GM23338 (cell line): ENCODE results near the gene WDR13. TPM values are rescaled to one million over a fixed set of nuclear protein-coding genes. Genes with fewer than 3 reads are reported as not detected.

Source experiments
- ATAC-seq: fragments of 200-7000 bp; cut with Tn5 transposase; 3 replicates; pipeline ENCODE4 v1.9.1; 2020
- DNase-seq: peaks from one replicate; pipeline ENCODE4 v3.0.0-alpha.2; 2015; ENCODE audit warnings: low spot score
- H2AFZ ChIP-seq: fragments of 200-600 bp; sonication (generic); 2 replicates; pipeline ENCODE4 v1.8.0; 2016; ENCODE audit warnings: antibody characterized with exemption, mild to moderate bottlenecking, moderate library complexity
- H3F3A ChIP-seq: fragments of 200-600 bp; sonication (generic); replicated peaks from 2 replicates; pipeline ENCODE4 v1.8.0; 2017; ENCODE audit warnings: antibody characterized with exemption, mixed run types, low read depth
- H3K27ac ChIP-seq: fragments of 200-600 bp; sonication (generic); 2 replicates; pipeline ENCODE4 v1.6.1; 2016; ENCODE audit warnings: low read depth
- H3K27me3 ChIP-seq: fragments of 200-600 bp; sonication (generic); 2 replicates; pipeline ENCODE4 v1.8.0; 2016; ENCODE audit warnings: mild to moderate bottlenecking, mixed run types, moderate library complexity; ENCODE audit not compliant: insufficient read depth
- H3K36me3 ChIP-seq: fragments of 200-600 bp; sonication (generic); 2 replicates; pipeline ENCODE4 v1.8.0; 2016; ENCODE audit warnings: mild to moderate bottlenecking; ENCODE audit not compliant: insufficient read depth
- H3K4me1 ChIP-seq: fragments of 200-600 bp; sonication (generic); 2 replicates; pipeline ENCODE4 v1.8.0; 2016; ENCODE audit warnings: mild to moderate bottlenecking, moderate library complexity; ENCODE audit not compliant: insufficient read depth
- H3K4me2 ChIP-seq: fragments of 200-600 bp; sonication (generic); 2 replicates; pipeline ENCODE4 v1.7.1; 2017; ENCODE audit warnings: mixed run types
- H3K4me3 ChIP-seq: fragments of 200-600 bp; sonication (generic); 2 replicates; pipeline ENCODE4 v1.6.1; 2016; ENCODE audit warnings: mixed run types
- H3K79me2 ChIP-seq: fragments of 200-600 bp; sonication (generic); replicated peaks from 2 replicates; pipeline ENCODE4 v1.8.0; 2017; ENCODE audit warnings: mild to moderate bottlenecking; ENCODE audit not compliant: insufficient read depth
- H3K9me2 ChIP-seq: fragments of 200-600 bp; sonication (generic); 2 replicates; pipeline ENCODE4 v1.8.0; 2017; ENCODE audit not compliant: insufficient read depth
- H4K20me1 ChIP-seq: fragments of 200-600 bp; sonication (generic); replicated peaks from 2 replicates; pipeline ENCODE4 v1.8.0; 2017; ENCODE audit warnings: mild to moderate bottlenecking; ENCODE audit not compliant: insufficient read depth
- H3K27ac Mint-ChIP-seq: 2 replicates; pipeline ENCODE4 v1.8.0; 2020; ENCODE audit warnings: inconsistent platforms, mild to moderate bottlenecking, moderate library complexity, mixed read lengths
- H3K27me3 Mint-ChIP-seq: 3 replicates; pipeline ENCODE4 v1.8.0; 2022; ENCODE audit warnings: low read depth, mild to moderate bottlenecking, moderate library complexity, mixed read lengths, inconsistent platforms; ENCODE audit not compliant: insufficient read depth, poor library complexity
- H3K36me3 Mint-ChIP-seq: 3 replicates; pipeline ENCODE4 v1.8.0; 2021; ENCODE audit warnings: low read depth, mild to moderate bottlenecking, inconsistent platforms, moderate library complexity, mixed read lengths
- H3K4me1 Mint-ChIP-seq: 3 replicates; pipeline ENCODE4 v1.8.0; 2020; ENCODE audit warnings: mild to moderate bottlenecking, inconsistent platforms, mixed read lengths
- H3K4me3 Mint-ChIP-seq: 3 replicates; pipeline ENCODE4 v1.8.0; 2021; ENCODE audit warnings: moderate library complexity, mild to moderate bottlenecking, inconsistent platforms, mixed read lengths
- H3K9me3 Mint-ChIP-seq: 3 replicates; pipeline ENCODE4 v1.8.0; 2020; ENCODE audit warnings: moderate library complexity, mild to moderate bottlenecking, inconsistent platforms, mixed read lengths
- EZH2 ChIP-seq: fragments of 200-600 bp; sonication (generic); IDR thresholded peaks from one replicate; pipeline ENCODE4 v1.8.0; 2017; ENCODE audit warnings: antibody characterized with exemption, mild to moderate bottlenecking, low read depth; ENCODE audit not compliant: unreplicated experiment
- EZH2phosphoT487 ChIP-seq: fragments of 200-600 bp; sonication (generic); IDR thresholded peaks from one replicate; pipeline ENCODE4 v1.8.1; 2018; ENCODE audit warnings: antibody characterized with exemption; ENCODE audit not compliant: unreplicated experiment
- JUNB ChIP-seq: IDR thresholded peaks from one replicate; pipeline ENCODE4 v1.6.1; 2016; ENCODE audit warnings: antibody characterized with exemption; ENCODE audit not compliant: unreplicated experiment
- POLR2AphosphoS5 ChIP-seq: IDR thresholded peaks from 2 replicates; pipeline ENCODE4 v1.6.1; 2016; ENCODE audit warnings: antibody characterized with exemption, low read depth
- STAT1 ChIP-seq: IDR thresholded peaks from one replicate; pipeline ENCODE4 v1.6.1; 2016; ENCODE audit warnings: antibody characterized with exemption; ENCODE audit not compliant: unreplicated experiment
- ZNF331 ChIP-seq: fragments of 250-450 bp; sonication (Bioruptor Pico); IDR thresholded peaks from 2 replicates; pipeline ENCODE4 v1.5.0; 2020; ENCODE audit warnings: low read depth, mild to moderate bottlenecking, moderate library complexity
- polyA plus RNA-seq: library from polyadenylated mRNA; unstranded; fragments of >200 nt; fragmentation: Nextera tagmentation; extraction: Ambion mirVana; gene quantifications from 2 replicates; pipeline ENCODE4 v1.2.1, GENCODE V29; 2016
- total RNA-seq: library from RNA; depleted of rRNA; stranded (reverse); fragments of >200 nt; shearing (Covaris generic); gene quantifications from 2 replicates; pipeline ENCODE4 v1.2.3, GENCODE V29; 2014
- TF ChIP-seq, protein P1 (sequence below), 2 experiments: fragments of 200-600 bp in 1 of 2; sonication (generic) in 1 of 2; conservative IDR thresholded peaks; 2 replicates each; pipeline versions ENCODE4 v1.5.1 to v1.6.1; 2016 to 2017; ENCODE audit warnings: antibody characterized with exemption in 2 of 2, low read depth in 2 of 2, mild to moderate bottlenecking in 2 of 2, moderate library complexity in 1 of 2
- TF ChIP-seq, protein P2 (sequence below): IDR thresholded peaks from 2 replicates; pipeline ENCODE4 v1.6.1; 2016; ENCODE audit warnings: antibody characterized with exemption
- TF ChIP-seq, protein P3 (sequence below): fragments of 250-450 bp; sonication (Bioruptor Pico); IDR thresholded peaks from 2 replicates; pipeline ENCODE4 v1.5.0; 2020; ENCODE audit warnings: mild to moderate bottlenecking, moderate library complexity

The WDR13 gene
- total and polyA plus RNA-seq, 2 experiments from 2014 or later: 24.2 to 24.9 TPM

DNA sequence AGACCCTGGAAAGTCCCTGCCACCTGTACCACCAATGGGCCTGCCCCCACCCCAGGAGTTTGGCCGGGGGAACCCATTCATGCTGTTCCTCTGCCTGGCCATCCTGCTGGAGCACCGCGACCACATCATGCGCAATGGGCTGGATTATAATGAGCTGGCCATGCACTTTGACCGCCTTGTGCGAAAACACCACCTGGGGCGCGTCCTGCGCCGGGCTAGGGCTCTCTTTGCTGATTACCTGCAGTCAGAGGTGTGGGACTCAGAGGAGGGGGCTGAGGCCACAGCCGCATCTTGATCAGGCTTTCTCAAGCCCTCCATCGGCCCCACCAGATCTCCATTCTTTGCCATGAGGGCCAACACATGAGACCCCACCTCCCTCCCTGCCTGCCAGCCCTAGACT lies 36.6 kb upstream of the WDR13 start:
- H3K27me3 ChIP-seq: no peaks in the 10 kb centered on the region
- Mint-ChIP-seq H3K4me1 (no peaks in the 10 kb centered on the region), H3K27ac (no peak overlapping the region), H3K9me3 (no peaks in the 10 kb centered on the region), H3K27me3 (no peaks in the 10 kb centered on the region), H3K4me3 (no peak overlapping the region), H3K36me3 (peaks cover 12% of the 10 kb centered on the region; the same call in 2 of the 3 replicates)
- no peaks in the 10 kb centered on the region for H3F3A ChIP-seq
- no peak for ATAC-seq
- H3K4me2 ChIP-seq: no peak overlapping the region
- TF ChIP-seq ZNF331 (CRISPR knock-in tag): no peak
- TF ChIP-seq, protein P1, sequence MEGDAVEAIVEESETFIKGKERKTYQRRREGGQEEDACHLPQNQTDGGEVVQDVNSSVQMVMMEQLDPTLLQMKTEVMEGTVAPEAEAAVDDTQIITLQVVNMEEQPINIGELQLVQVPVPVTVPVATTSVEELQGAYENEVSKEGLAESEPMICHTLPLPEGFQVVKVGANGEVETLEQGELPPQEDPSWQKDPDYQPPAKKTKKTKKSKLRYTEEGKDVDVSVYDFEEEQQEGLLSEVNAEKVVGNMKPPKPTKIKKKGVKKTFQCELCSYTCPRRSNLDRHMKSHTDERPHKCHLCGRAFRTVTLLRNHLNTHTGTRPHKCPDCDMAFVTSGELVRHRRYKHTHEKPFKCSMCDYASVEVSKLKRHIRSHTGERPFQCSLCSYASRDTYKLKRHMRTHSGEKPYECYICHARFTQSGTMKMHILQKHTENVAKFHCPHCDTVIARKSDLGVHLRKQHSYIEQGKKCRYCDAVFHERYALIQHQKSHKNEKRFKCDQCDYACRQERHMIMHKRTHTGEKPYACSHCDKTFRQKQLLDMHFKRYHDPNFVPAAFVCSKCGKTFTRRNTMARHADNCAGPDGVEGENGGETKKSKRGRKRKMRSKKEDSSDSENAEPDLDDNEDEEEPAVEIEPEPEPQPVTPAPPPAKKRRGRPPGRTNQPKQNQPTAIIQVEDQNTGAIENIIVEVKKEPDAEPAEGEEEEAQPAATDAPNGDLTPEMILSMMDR (conservative IDR thresholded peaks at IDR 0.05; ENCODE audit: low read depth in 2 of 2): no peak
- DNase-seq: no peak
- H3K27ac ChIP-seq: no peak overlapping the region
- H3K36me3 ChIP-seq: no peaks in the 10 kb centered on the region
- no peaks in the 10 kb centered on the region for H3K4me1 ChIP-seq
- H3K4me3 ChIP-seq: no peak overlapping the region
- no peaks in the 10 kb centered on the region for H3K79me2 ChIP-seq
- H4K20me1 ChIP-seq: no peaks in the 10 kb centered on the region
- H2AFZ ChIP-seq: no peak overlapping the region
- no peaks in the 10 kb centered on the region for H3K9me2 ChIP-seq

DNA sequence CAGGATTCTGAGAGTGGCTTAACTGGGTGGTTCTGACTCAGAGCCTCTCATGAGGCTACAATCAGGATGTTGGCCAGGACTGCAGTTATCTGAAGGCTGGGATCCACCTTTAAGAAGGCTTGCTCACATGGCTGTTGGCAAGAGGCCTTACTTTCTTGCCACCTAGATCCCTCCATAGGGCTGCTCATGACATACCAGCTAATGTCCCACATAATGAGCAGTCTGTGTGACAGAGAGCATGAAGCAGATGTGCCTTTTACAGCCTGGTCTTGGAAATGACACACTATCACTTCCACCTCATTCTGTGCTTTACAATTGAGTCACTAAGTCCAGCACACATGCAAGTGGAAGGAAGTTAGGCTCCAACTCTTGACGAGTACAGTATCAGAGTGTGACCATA lies 27.3 kb upstream of the WDR13 start:
- no peaks in the 10 kb centered on the region for H3K27me3 ChIP-seq
- H3F3A ChIP-seq: no peaks in the 10 kb centered on the region
- H3K4me3 ChIP-seq: no peak overlapping the region
- Mint-ChIP-seq H3K4me3 (no peak overlapping the region), H3K4me1 (peaks cover 5% of the 10 kb centered on the region; the same call in 1 of the 3 replicates), H3K36me3 (peaks cover 6% of the 10 kb centered on the region), H3K27me3 (peaks cover 2% of the 10 kb centered on the region), H3K27ac (no peak overlapping the region), H3K9me3 (no peaks in the 10 kb centered on the region)
- no peaks in the 10 kb centered on the region for H4K20me1 ChIP-seq
- peaks cover under 1% of the 10 kb centered on the region for H3K79me2 ChIP-seq
- no peaks in the 10 kb centered on the region for H3K4me1 ChIP-seq
- H2AFZ ChIP-seq: no peak overlapping the region
- ATAC-seq (no peak), DNase-seq (no peak)
- H3K27ac ChIP-seq: no peak overlapping the region
- H3K36me3 ChIP-seq: peaks cover under 1% of the 10 kb centered on the region; the same call in 1 of the 2 replicates
- no peak overlapping the region for H3K4me2 ChIP-seq
- no peaks in the 10 kb centered on the region for H3K9me2 ChIP-seq
- TF ChIP-seq POLR2AphosphoS5 (no peak), STAT1 (no peak), ZNF331 (CRISPR knock-in tag) (no peak), JUNB (no peak), EZH2phosphoT487 (no peak), EZH2 (no peak)
- TF ChIP-seq, protein P2, sequence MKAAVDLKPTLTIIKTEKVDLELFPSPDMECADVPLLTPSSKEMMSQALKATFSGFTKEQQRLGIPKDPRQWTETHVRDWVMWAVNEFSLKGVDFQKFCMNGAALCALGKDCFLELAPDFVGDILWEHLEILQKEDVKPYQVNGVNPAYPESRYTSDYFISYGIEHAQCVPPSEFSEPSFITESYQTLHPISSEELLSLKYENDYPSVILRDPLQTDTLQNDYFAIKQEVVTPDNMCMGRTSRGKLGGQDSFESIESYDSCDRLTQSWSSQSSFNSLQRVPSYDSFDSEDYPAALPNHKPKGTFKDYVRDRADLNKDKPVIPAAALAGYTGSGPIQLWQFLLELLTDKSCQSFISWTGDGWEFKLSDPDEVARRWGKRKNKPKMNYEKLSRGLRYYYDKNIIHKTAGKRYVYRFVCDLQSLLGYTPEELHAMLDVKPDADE: no peak
- TF ChIP-seq, protein P1 (conservative IDR thresholded peaks at IDR 0.05; ENCODE audit: low read depth in 2 of 2): no peak
- TF ChIP-seq, protein P3, sequence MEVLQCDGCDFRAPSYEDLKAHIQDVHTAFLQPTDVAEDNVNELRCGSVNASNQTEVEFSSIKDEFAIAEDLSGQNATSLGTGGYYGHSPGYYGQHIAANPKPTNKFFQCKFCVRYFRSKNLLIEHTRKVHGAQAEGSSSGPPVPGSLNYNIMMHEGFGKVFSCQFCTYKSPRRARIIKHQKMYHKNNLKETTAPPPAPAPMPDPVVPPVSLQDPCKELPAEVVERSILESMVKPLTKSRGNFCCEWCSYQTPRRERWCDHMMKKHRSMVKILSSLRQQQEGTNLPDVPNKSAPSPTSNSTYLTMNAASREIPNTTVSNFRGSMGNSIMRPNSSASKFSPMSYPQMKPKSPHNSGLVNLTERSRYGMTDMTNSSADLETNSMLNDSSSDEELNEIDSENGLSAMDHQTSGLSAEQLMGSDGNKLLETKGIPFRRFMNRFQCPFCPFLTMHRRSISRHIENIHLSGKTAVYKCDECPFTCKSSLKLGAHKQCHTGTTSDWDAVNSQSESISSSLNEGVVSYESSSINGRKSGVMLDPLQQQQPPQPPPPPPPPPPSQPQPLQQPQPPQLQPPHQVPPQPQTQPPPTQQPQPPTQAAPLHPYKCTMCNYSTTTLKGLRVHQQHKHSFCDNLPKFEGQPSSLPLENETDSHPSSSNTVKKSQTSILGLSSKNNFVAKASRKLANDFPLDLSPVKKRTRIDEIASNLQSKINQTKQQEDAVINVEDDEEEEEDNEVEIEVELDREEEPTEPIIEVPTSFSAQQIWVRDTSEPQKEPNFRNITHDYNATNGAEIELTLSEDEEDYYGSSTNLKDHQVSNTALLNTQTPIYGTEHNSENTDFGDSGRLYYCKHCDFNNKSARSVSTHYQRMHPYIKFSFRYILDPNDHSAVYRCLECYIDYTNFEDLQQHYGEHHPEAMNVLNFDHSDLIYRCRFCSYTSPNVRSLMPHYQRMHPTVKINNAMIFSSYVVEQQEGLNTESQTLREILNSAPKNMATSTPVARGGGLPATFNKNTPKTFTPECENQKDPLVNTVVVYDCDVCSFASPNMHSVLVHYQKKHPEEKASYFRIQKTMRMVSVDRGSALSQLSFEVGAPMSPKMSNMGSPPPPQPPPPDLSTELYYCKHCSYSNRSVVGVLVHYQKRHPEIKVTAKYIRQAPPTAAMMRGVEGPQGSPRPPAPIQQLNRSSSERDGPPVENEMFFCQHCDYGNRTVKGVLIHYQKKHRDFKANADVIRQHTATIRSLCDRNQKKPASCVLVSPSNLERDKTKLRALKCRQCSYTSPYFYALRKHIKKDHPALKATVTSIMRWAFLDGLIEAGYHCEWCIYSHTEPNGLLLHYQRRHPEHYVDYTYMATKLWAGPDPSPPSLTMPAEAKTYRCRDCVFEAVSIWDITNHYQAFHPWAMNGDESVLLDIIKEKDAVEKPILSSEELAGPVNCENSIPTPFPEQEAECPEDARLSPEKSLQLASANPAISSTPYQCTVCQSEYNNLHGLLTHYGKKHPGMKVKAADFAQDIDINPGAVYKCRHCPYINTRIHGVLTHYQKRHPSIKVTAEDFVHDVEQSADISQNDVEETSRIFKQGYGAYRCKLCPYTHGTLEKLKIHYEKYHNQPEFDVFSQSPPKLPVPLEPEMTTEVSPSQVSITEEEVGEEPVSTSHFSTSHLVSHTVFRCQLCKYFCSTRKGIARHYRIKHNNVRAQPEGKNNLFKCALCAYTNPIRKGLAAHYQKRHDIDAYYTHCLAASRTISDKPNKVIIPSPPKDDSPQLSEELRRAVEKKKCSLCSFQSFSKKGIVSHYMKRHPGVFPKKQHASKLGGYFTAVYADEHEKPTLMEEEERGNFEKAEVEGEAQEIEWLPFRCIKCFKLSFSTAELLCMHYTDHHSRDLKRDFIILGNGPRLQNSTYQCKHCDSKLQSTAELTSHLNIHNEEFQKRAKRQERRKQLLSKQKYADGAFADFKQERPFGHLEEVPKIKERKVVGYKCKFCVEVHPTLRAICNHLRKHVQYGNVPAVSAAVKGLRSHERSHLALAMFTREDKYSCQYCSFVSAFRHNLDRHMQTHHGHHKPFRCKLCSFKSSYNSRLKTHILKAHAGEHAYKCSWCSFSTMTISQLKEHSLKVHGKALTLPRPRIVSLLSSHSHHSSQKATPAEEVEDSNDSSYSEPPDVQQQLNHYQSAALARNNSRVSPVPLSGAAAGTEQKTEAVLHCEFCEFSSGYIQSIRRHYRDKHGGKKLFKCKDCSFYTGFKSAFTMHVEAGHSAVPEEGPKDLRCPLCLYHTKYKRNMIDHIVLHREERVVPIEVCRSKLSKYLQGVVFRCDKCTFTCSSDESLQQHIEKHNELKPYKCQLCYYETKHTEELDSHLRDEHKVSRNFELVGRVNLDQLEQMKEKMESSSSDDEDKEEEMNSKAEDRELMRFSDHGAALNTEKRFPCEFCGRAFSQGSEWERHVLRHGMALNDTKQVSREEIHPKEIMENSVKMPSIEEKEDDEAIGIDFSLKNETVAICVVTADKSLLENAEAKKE (CRISPR knock-in tag): no peak
